MM.1S (cell line): ENCODE results near the gene PLCG1.
"Not testable (repeated sequence)": the region's sequence is repeated elsewhere in the genome, so short reads cannot be mapped to it uniquely, and the experiment has no call there.

Experiments used
- DNase-seq: peaks from one replicate; pipeline ENCODE4 v3.0.0-alpha.2; 2015
- H2AFZ ChIP-seq: fragments of 300-600 bp; sonication (generic); 2 replicates; pipeline ENCODE4 v1.6.0; 2016; ENCODE audit warnings: antibody characterized with exemption, low read length
- H3F3A ChIP-seq: fragments of 300-600 bp; sonication (generic); 2 replicates; pipeline ENCODE4 v1.6.1; 2016; ENCODE audit warnings: mild to moderate bottlenecking, antibody characterized with exemption, low read length, moderate library complexity, mixed read lengths; ENCODE audit not compliant: insufficient read depth
- H3K27ac ChIP-seq: fragments of 300-600 bp; sonication (generic); 2 replicates; pipeline ENCODE4 v1.5.1; 2016; ENCODE audit warnings: mild to moderate bottlenecking, low read length
- H3K27me3 ChIP-seq: fragments of 300-600 bp; sonication (generic); replicated peaks from 2 replicates; pipeline ENCODE4 v1.6.0; 2016; ENCODE audit warnings: low read length; ENCODE audit not compliant: insufficient read depth
- H3K36me3 ChIP-seq: fragments of 300-600 bp; sonication (generic); replicated peaks from 2 replicates; pipeline ENCODE4 v1.6.1; 2016; ENCODE audit warnings: mild to moderate bottlenecking, low read length, mixed read lengths; ENCODE audit not compliant: insufficient read depth
- H3K4me1 ChIP-seq: fragments of 300-600 bp; sonication (generic); 2 replicates; pipeline ENCODE4 v1.6.1; 2016; ENCODE audit warnings: low read length, mixed read lengths
- H3K4me2 ChIP-seq: fragments of 300-600 bp; sonication (generic); 2 replicates; pipeline ENCODE4 v1.6.0; 2016; ENCODE audit warnings: low read depth, low read length
- H3K4me3 ChIP-seq: fragments of 300-600 bp; sonication (generic); 2 replicates; pipeline ENCODE4 v1.5.1; 2016; ENCODE audit warnings: low read length, mixed read lengths
- H3K79me2 ChIP-seq: fragments of 300-600 bp; sonication (generic); 2 replicates; pipeline ENCODE4 v1.6.1; 2016; ENCODE audit warnings: mixed run types, low read length, mixed read lengths
- H3K9ac ChIP-seq: fragments of 300-600 bp; sonication (generic); 2 replicates; pipeline ENCODE4 v1.6.1; 2016; ENCODE audit warnings: low read length, mixed read lengths
- H3K9me2 ChIP-seq: fragments of 300-600 bp; sonication (generic); replicated peaks from 2 replicates; pipeline ENCODE4 v1.6.1; 2016; ENCODE audit warnings: mild to moderate bottlenecking, low read length, mixed read lengths; ENCODE audit not compliant: insufficient read depth
- H3K9me3 ChIP-seq: fragments of 300-600 bp; sonication (generic); replicated peaks from 2 replicates; pipeline ENCODE4 v1.6.1; 2016; ENCODE audit warnings: mild to moderate bottlenecking, low read length, mixed read lengths; ENCODE audit not compliant: insufficient read depth
- H4K20me1 ChIP-seq: fragments of 300-600 bp; sonication (generic); 2 replicates; pipeline ENCODE4 v1.6.1; 2016; ENCODE audit warnings: mild to moderate bottlenecking, low read length, moderate library complexity, mixed read lengths; ENCODE audit not compliant: insufficient read depth
- CTCF ChIP-seq: fragments of 300-600 bp; sonication (generic); IDR thresholded peaks from 2 replicates; pipeline ENCODE4 v1.5.1; 2016; ENCODE audit warnings: antibody characterized with exemption, low read length, mixed read lengths
- EZH2 ChIP-seq: fragments of 300-600 bp; sonication (generic); optimal IDR thresholded peaks from 2 replicates; pipeline ENCODE3; 2017; ENCODE audit warnings: low read depth, mild to moderate bottlenecking, antibody characterized with exemption, low read length, mixed read lengths
- EZH2phosphoT487 ChIP-seq: fragments of 300-600 bp; sonication (generic); IDR thresholded peaks from 2 replicates; pipeline ENCODE4 v1.6.1; 2018; ENCODE audit warnings: antibody characterized with exemption, low read length

The PLCG1 gene

GRCh38 chr20:41111578-41111951, 25.8 kb upstream of the PLCG1 start:
- peaks cover 12% of the 10 kb centered on the region; the same call in 1 of the 2 replicates for H3K36me3 ChIP-seq
- TF ChIP-seq EZH2 (no peak), CTCF (no peak), EZH2phosphoT487 (no peak)
- no peaks in the 10 kb centered on the region for H4K20me1 ChIP-seq

GRCh38 chr20:41116282-41116956, 20.9 kb upstream of the PLCG1 start:
- Histone ChIP-seq H3K9me3 (no peaks in the 10 kb centered on the region), H4K20me1 (no peaks in the 10 kb centered on the region), H2AFZ (no peak overlapping the region), H3K9ac (no peak overlapping the region), H3K27me3 (no peaks in the 10 kb centered on the region), H3K79me2 (no peaks in the 10 kb centered on the region), H3K4me1 (no peaks in the 10 kb centered on the region), H3K4me3 (no peak overlapping the region), H3K4me2 (no peak overlapping the region), H3K27ac (no peak overlapping the region), H3F3A (no peaks in the 10 kb centered on the region), H3K9me2 (no peaks in the 10 kb centered on the region), H3K36me3 (peaks cover 21% of the 10 kb centered on the region)
- no peak for TF ChIP-seq EZH2
- no peak for TF ChIP-seq EZH2phosphoT487
- no peak for TF ChIP-seq CTCF
- no peak for DNase-seq

More at GRCh38 chr20:41111578-41111951, 25.8 kb upstream of the PLCG1 start:
- Histone ChIP-seq H3F3A (no peaks in the 10 kb centered on the region), H2AFZ (no peak overlapping the region), H3K27ac (no peak overlapping the region), H3K27me3 (no peaks in the 10 kb centered on the region), H3K9ac (no peak overlapping the region), H3K79me2 (no peaks in the 10 kb centered on the region), H3K4me2 (no peak overlapping the region), H3K4me1 (no peaks in the 10 kb centered on the region), H3K9me2 (no peaks in the 10 kb centered on the region), H3K4me3 (no peak overlapping the region), H3K9me3 (no peaks in the 10 kb centered on the region)
- no peak for DNase-seq

- H3K27me3 ChIP-seq, H3K79me2 ChIP-seq, H2AFZ ChIP-seq, H3K4me2 ChIP-seq, H3K4me1 ChIP-seq, H3K9ac ChIP-seq, DNase-seq, H3K4me3 ChIP-seq, H3F3A ChIP-seq, H3K9me2 ChIP-seq, H3K27ac ChIP-seq, H4K20me1 ChIP-seq, H3K9me3 ChIP-seq: not testable (repeated sequence)
- peaks cover 27% of the 10 kb centered on the region for H3K36me3 ChIP-seq
Observed at GRCh38 chr20:41118159-41118558, 19.2 kb upstream of the PLCG1 start.

- Histone ChIP-seq H3K9ac (no peak overlapping the region), H3K27me3 (no peaks in the 10 kb centered on the region), H3K4me3 (no peak overlapping the region), H3K4me2 (no peak overlapping the region), H3K9me3 (no peaks in the 10 kb centered on the region), H3K36me3 (peaks cover 28% of the 10 kb centered on the region), H3F3A (no peaks in the 10 kb centered on the region), H3K4me1 (no peaks in the 10 kb centered on the region), H3K27ac (no peak overlapping the region), H3K9me2 (no peaks in the 10 kb centered on the region), H4K20me1 (no peaks in the 10 kb centered on the region), H3K79me2 (no peaks in the 10 kb centered on the region), H2AFZ (no peak overlapping the region)
- no peak for DNase-seq
- no peak for TF ChIP-seq EZH2
- no peak for TF ChIP-seq EZH2phosphoT487
- TF ChIP-seq CTCF: no peak
Observed at GRCh38 chr20:41118632-41119031, 18.7 kb upstream of the PLCG1 start.
